ENCODE results near the gene SLC25A29.

DNA sequence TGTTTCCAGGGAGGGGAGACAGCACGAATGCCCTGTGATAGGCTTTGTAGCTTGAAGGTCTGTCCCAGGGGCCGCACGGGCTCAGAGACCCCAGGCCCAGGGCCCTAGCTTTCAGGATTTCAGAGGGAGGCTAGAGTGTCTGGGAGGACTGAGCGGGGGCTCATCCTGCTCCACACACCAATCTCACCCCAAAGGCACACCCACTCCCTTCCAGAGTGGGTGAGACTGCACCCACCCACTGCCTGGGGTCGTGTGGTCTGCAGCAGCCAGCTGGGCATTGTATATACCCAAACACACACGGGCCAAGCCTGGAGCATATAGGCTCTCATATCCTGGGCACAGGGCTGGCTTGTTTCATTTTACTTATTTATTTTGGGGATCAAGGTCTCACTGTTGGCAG is 11.1 kb upstream of the SLC25A29 start:
- TF ChIP-seq, protein P1, sequence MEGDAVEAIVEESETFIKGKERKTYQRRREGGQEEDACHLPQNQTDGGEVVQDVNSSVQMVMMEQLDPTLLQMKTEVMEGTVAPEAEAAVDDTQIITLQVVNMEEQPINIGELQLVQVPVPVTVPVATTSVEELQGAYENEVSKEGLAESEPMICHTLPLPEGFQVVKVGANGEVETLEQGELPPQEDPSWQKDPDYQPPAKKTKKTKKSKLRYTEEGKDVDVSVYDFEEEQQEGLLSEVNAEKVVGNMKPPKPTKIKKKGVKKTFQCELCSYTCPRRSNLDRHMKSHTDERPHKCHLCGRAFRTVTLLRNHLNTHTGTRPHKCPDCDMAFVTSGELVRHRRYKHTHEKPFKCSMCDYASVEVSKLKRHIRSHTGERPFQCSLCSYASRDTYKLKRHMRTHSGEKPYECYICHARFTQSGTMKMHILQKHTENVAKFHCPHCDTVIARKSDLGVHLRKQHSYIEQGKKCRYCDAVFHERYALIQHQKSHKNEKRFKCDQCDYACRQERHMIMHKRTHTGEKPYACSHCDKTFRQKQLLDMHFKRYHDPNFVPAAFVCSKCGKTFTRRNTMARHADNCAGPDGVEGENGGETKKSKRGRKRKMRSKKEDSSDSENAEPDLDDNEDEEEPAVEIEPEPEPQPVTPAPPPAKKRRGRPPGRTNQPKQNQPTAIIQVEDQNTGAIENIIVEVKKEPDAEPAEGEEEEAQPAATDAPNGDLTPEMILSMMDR (IDR thresholded peaks at IDR 0.05) = no peak
- no peak for TF ChIP-seq POLR2A (IDR thresholded peaks at IDR 0.05)
